Testis (tissue), 3 donors: Measurements from ENCODE around the gene NLN. TPM values are rescaled to one million over a fixed set of nuclear protein-coding genes. Genes with fewer than 3 reads are reported as not detected.

Experiments used
- DNase-seq: peaks from one replicate; pipeline ENCODE4 v3.0.0-alpha.2; 2019
- H3K27ac ChIP-seq, 2 donors: fragments of 200-600 bp; sonication (generic); one replicate each; pipeline ENCODE4 v1.5.1; 2019
- H3K27me3 ChIP-seq: fragments of 200-600 bp; sonication (generic); one replicate; pipeline ENCODE4 v1.5.1; 2019
- H3K36me3 ChIP-seq: fragments of 200-600 bp; sonication (generic); one replicate; pipeline ENCODE4 v1.5.1; 2017; ENCODE audit warnings: low read depth; ENCODE audit errors: missing control alignments
- H3K4me1 ChIP-seq: fragments of 200-600 bp; sonication (generic); one replicate; pipeline ENCODE4 v1.5.1; 2019
- H3K4me3 ChIP-seq, 2 donors: fragments of 200-600 bp; sonication (generic); one replicate each; pipeline ENCODE4 v1.5.1; 2017 to 2019
- H3K9me3 ChIP-seq: fragments of 200-600 bp; sonication (generic); one replicate; pipeline ENCODE4 v1.5.1; 2017
- CTCF ChIP-seq, 3 experiments: fragments of 450-650 bp in 2 of 3; fragments of 200-600 bp in 1 of 3; sonication (generic) in 1 of 3; IDR thresholded peaks; one replicate each; pipeline ENCODE4 v1.5.1; 2016 to 2019; ENCODE audit warnings: antibody characterized with exemption in 3 of 3, mild to moderate bottlenecking in 2 of 3, moderate library complexity in 1 of 3
- POLR2A ChIP-seq: fragments of 450-650 bp; IDR thresholded peaks from one replicate; pipeline ENCODE4 v1.6.1; 2017; ENCODE audit warnings: antibody characterized with exemption, mild to moderate bottlenecking, moderate library complexity
- WGBS, 2 donors: methylation state at CpG; one replicate each; pipeline ENCODE4 v1.1.5; 2018; 5-methylcytosine and 5-hydroxymethylcytosine counted together
- intact Hi-C: fragments of 100-400 bp; cut with DNase I; formaldehyde crosslinking; loops from one replicate; pipeline ENCODE4 v1.15.1; 2023; ENCODE audit warnings: low total_unique reads
- polyA plus RNA-seq: library from polyadenylated mRNA; stranded (reverse); fragments of 350-450 nt; fragmentation: Illumina TruSeq; extraction: RNeasy Lipid Tissue Mini Kit (QIAGEN cat#74804); gene quantifications from one replicate; pipeline ENCODE4 v1.2.3, GENCODE V29; 2014; ENCODE audit warnings: low read depth, low replicate concordance; ENCODE audit not compliant: insufficient read depth
- total RNA-seq, 2 donors: library from RNA; depleted of rRNA; stranded (reverse); fragments of >200 nt; gene quantifications; one replicate each; pipeline ENCODE4 v1.2.3, GENCODE V29; 2016

NLN gene
- total and polyA plus RNA-seq, 3 donors from 2014 or later, result 6.4 to 10.1 (median 8.1) TPM

DNA sequence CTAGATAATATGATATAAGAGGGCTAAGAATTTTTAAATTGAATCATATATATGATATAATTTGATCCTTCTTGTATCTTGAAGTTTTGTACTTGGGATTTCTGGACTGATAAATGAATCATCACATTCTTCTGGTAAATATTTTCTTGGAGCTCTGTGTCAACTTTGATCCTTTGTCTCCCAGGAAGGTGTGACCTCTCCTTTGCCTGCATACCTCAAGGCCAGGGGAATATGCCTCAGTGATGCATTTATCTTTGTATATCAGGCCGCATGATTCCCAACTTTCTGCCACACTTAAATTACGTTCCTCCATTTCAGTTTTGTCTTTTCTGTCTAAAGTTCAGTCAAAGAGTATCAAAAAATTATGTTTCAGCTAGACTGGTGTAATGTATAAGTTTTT, 101.2 kb downstream of the NLN start:
- peaks cover 6% of the 10 kb centered on the region for H3K4me1 ChIP-seq
- DNase-seq, result no peak
- no peaks in the 10 kb centered on the region for H3K27me3 ChIP-seq
- TF ChIP-seq POLR2A, result no peak
- TF ChIP-seq CTCF (IDR thresholded peaks at IDR 0.05), result no peak
- intact Hi-C loops, result no loop called here
- no peaks in the 10 kb centered on the region for H3K36me3 ChIP-seq
- WGBS, 2 donors, result 87 to 93% methylated on average over 2 of the region's 2 CpGs
- H3K4me3 ChIP-seq, result no peak overlapping the region
- H3K9me3 ChIP-seq, result no peaks in the 10 kb centered on the region
- no peak overlapping the region for H3K27ac ChIP-seq

DNA sequence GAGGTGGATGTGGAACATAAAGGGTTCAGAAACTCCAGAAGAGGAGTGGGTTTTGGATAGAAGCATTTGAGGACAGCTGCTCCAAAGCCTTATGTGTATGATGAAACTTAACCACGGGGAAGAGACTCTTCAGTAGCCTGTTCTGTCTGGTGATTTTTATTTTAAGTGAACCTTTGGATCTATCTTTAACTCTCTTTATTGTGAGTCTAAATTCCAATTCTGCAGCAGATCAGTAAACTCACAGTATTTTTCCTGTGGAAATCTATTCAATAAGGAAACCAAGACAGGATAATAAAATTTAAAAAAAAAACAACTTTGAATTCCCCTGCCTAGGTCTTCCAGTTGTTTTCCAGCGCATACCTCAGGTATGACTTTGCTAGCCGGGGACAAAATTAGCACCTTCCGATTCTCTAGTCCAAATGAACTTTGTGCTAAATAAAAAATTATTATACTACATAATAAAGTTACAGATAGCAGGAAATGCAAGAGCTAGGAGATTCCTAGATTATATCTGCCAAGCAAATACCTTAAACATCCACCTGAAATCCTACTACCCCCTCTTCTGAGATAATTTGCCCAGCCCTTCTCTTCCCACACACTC, 101.9 kb downstream of the NLN start:
- WGBS, 2 donors, result 86 to 89% methylated on average over 4 of the region's 4 CpGs
- Histone ChIP-seq H3K4me1 (peaks cover 10% of the 10 kb centered on the region), H3K27me3 (no peaks in the 10 kb centered on the region), H3K36me3 (no peaks in the 10 kb centered on the region), H3K9me3 (no peaks in the 10 kb centered on the region), H3K27ac (no peak overlapping the region), H3K4me3 (no peak overlapping the region)
- no peak for DNase-seq
- TF ChIP-seq POLR2A (no peak), CTCF (IDR thresholded peaks at IDR 0.05) (no peak)
- intact Hi-C loops, result no loop called here

- Histone ChIP-seq H3K4me1 (peaks cover 16% of the 10 kb centered on the region), H3K9me3 (no peaks in the 10 kb centered on the region), H3K36me3 (no peaks in the 10 kb centered on the region), H3K4me3 (no peak overlapping the region), H3K27me3 (no peaks in the 10 kb centered on the region), H3K27ac (no peak overlapping the region)
- WGBS, 2 donors, result 74 to 83% methylated on average over 5 of the region's 5 CpGs
- no peak for DNase-seq
- TF ChIP-seq CTCF (IDR thresholded peaks at IDR 0.05) (no peak), POLR2A (no peak)
- intact Hi-C loops, result no loop called here
Measured at GRCh38 chr5:65825408-65826328, 103.7 kb downstream of the NLN start.

- 36 to 40% methylated on average over 12 of the region's 12 CpGs for whole genome bisulfite sequencing, 2 donors
- peaks cover 23% of the 10 kb centered on the region for H3K4me1 ChIP-seq
- intact Hi-C loops, result no loop called here
- TF ChIP-seq POLR2A, result no peak
- TF ChIP-seq CTCF (IDR thresholded peaks at IDR 0.05), result no peak
- H3K27me3 ChIP-seq, result no peaks in the 10 kb centered on the region
- no peak for DNase-seq
- H3K9me3 ChIP-seq, result no peaks in the 10 kb centered on the region
- H3K27ac ChIP-seq, result peak overlapping the region; percentile 10 to 65
- no peaks in the 10 kb centered on the region for H3K36me3 ChIP-seq
- no peak overlapping the region for H3K4me3 ChIP-seq
Measured at GRCh38 chr5:65828022-65828896, 106.3 kb downstream of the NLN start.
